ENCODE measurements around the gene CCDC9.

DNA sequence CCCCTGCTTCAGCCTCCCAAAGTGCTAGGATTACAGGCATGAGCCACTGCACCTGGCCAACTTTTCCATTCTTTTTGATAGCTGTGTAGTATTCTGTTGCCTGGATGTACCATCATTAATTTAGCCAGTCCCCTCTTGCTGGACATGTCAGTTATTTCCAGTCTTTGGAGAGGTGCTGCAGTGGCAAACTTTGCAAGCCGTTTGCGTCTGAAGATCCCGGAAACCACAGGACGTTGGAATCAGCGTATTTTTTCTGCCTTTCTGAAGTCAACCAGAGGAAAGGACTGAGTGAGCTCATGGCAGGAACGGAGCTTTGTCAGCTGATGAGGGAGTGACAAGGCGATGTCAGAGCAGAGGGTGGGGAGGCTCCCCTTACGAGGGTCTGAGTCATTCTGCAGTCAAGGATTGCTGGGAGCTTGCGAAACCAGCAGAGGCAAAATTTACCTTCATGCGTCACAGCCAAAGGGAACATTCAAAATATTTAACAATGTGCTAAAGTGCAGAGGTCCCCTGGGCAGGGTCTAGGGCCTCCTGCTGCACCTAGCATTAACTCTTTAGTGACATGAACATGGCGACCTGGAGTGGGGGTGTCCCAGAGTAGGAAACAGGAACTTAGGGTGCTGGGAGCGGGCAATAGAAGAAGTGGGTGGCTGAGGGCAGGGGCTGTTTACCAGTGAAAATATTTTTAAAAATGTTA, 58.9 kb downstream of the CCDC9 start:
- TF ChIP-seq, protein P1, sequence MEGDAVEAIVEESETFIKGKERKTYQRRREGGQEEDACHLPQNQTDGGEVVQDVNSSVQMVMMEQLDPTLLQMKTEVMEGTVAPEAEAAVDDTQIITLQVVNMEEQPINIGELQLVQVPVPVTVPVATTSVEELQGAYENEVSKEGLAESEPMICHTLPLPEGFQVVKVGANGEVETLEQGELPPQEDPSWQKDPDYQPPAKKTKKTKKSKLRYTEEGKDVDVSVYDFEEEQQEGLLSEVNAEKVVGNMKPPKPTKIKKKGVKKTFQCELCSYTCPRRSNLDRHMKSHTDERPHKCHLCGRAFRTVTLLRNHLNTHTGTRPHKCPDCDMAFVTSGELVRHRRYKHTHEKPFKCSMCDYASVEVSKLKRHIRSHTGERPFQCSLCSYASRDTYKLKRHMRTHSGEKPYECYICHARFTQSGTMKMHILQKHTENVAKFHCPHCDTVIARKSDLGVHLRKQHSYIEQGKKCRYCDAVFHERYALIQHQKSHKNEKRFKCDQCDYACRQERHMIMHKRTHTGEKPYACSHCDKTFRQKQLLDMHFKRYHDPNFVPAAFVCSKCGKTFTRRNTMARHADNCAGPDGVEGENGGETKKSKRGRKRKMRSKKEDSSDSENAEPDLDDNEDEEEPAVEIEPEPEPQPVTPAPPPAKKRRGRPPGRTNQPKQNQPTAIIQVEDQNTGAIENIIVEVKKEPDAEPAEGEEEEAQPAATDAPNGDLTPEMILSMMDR (conservative IDR thresholded peaks at IDR 0.05; ENCODE audit: low read depth in 2 of 2), result no peak
- TF ChIP-seq CREB1 (CRISPR knock-in tag; IDR thresholded peaks at IDR 0.05; ENCODE audit: low read depth) (no peak), EZH2 (IDR thresholded peaks at IDR 0.05; ENCODE audit: low read depth, unreplicated experiment) (no peak), POLR2AphosphoS5 (IDR thresholded peaks at IDR 0.05; ENCODE audit: low read depth) (no peak)
- TF ChIP-seq, protein P2, sequence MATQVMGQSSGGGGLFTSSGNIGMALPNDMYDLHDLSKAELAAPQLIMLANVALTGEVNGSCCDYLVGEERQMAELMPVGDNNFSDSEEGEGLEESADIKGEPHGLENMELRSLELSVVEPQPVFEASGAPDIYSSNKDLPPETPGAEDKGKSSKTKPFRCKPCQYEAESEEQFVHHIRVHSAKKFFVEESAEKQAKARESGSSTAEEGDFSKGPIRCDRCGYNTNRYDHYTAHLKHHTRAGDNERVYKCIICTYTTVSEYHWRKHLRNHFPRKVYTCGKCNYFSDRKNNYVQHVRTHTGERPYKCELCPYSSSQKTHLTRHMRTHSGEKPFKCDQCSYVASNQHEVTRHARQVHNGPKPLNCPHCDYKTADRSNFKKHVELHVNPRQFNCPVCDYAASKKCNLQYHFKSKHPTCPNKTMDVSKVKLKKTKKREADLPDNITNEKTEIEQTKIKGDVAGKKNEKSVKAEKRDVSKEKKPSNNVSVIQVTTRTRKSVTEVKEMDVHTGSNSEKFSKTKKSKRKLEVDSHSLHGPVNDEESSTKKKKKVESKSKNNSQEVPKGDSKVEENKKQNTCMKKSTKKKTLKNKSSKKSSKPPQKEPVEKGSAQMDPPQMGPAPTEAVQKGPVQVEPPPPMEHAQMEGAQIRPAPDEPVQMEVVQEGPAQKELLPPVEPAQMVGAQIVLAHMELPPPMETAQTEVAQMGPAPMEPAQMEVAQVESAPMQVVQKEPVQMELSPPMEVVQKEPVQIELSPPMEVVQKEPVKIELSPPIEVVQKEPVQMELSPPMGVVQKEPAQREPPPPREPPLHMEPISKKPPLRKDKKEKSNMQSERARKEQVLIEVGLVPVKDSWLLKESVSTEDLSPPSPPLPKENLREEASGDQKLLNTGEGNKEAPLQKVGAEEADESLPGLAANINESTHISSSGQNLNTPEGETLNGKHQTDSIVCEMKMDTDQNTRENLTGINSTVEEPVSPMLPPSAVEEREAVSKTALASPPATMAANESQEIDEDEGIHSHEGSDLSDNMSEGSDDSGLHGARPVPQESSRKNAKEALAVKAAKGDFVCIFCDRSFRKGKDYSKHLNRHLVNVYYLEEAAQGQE (IDR thresholded peaks at IDR 0.05; ENCODE audit: unreplicated experiment), result no peak

Measured in GM23338 (cell line).